Measurements from ENCODE around the gene EFCAB6.

The EFCAB6 gene

GRCh38 chr22:43812149-43812842 lies at the start of gene EFCAB6:
Gene EFCAB6, minus strand, starts transcription at chr22:43812305. Its CDS starts 29,987 bp downstream, at chr22:43782318.
- peak; percentile 83 to 88 for DNase-seq (ENCODE audit: low read depth in 2 of 2)

- no peak for DNase-seq (ENCODE audit: low read depth in 2 of 2)
Measured at GRCh38 chr22:43861529-43861928, 49.4 kb upstream of the EFCAB6 start.

GRCh38 chr22:43860831-43861230 lies 48.7 kb upstream of the EFCAB6 start:
- DNase-seq (ENCODE audit: low read depth in 2 of 2): no peak

- no peak for DNase-seq (ENCODE audit: low read depth in 2 of 2)
Measured at GRCh38 chr22:43860126-43860525, 48.0 kb upstream of the EFCAB6 start.

GRCh38 chr22:43859621-43860020 lies 47.5 kb upstream of the EFCAB6 start:
- DNase-seq (ENCODE audit: low read depth in 2 of 2): no peak

GRCh38 chr22:43859176-43859575 lies 47.1 kb upstream of the EFCAB6 start:
- no peak for DNase-seq (ENCODE audit: low read depth in 2 of 2)

GRCh38 chr22:43858156-43858895 lies 46.2 kb upstream of the EFCAB6 start:
- no peak for DNase-seq (ENCODE audit: low read depth in 2 of 2)

GRCh38 chr22:43857367-43857766 lies 45.3 kb upstream of the EFCAB6 start:
- DNase-seq (ENCODE audit: low read depth in 2 of 2): no peak

- no peak for DNase-seq (ENCODE audit: low read depth in 2 of 2)
Measured at GRCh38 chr22:43855431-43855830, 43.3 kb upstream of the EFCAB6 start.

GRCh38 chr22:43854786-43855271 lies 42.7 kb upstream of the EFCAB6 start:
- DNase-seq (ENCODE audit: low read depth in 2 of 2): no peak

GRCh38 chr22:43854121-43854785 lies 42.1 kb upstream of the EFCAB6 start:
- DNase-seq (ENCODE audit: low read depth in 2 of 2): no peak

GRCh38 chr22:43853328-43853931 lies 41.3 kb upstream of the EFCAB6 start:
- DNase-seq (ENCODE audit: low read depth in 2 of 2): no peak

- DNase-seq (ENCODE audit: low read depth in 2 of 2): no peak
Measured at GRCh38 chr22:43852573-43853327, 40.6 kb upstream of the EFCAB6 start.

- no peak for DNase-seq (ENCODE audit: low read depth in 2 of 2)
Measured at GRCh38 chr22:43851979-43852307, 39.8 kb upstream of the EFCAB6 start.

- no peak for DNase-seq (ENCODE audit: low read depth in 2 of 2)
Measured at GRCh38 chr22:43851058-43851978, 39.2 kb upstream of the EFCAB6 start.

GRCh38 chr22:43850529-43850928 lies 38.4 kb upstream of the EFCAB6 start:
- DNase-seq (ENCODE audit: low read depth in 2 of 2): no peak

GRCh38 chr22:43849731-43850130 lies 37.6 kb upstream of the EFCAB6 start:
- no peak for DNase-seq (ENCODE audit: low read depth in 2 of 2)

GRCh38 chr22:43848366-43849171 lies 36.5 kb upstream of the EFCAB6 start:
- no peak for DNase-seq (ENCODE audit: low read depth in 2 of 2)

Data from stimulated activated CD8-positive, alpha-beta memory T cell treated with anti-CD3 and anti-CD28 coated beads, Interleukin-2, amount 100 ng/mL, for 48 hours (primary cell).